ENCODE data around the gene HTRA1.

DNA sequence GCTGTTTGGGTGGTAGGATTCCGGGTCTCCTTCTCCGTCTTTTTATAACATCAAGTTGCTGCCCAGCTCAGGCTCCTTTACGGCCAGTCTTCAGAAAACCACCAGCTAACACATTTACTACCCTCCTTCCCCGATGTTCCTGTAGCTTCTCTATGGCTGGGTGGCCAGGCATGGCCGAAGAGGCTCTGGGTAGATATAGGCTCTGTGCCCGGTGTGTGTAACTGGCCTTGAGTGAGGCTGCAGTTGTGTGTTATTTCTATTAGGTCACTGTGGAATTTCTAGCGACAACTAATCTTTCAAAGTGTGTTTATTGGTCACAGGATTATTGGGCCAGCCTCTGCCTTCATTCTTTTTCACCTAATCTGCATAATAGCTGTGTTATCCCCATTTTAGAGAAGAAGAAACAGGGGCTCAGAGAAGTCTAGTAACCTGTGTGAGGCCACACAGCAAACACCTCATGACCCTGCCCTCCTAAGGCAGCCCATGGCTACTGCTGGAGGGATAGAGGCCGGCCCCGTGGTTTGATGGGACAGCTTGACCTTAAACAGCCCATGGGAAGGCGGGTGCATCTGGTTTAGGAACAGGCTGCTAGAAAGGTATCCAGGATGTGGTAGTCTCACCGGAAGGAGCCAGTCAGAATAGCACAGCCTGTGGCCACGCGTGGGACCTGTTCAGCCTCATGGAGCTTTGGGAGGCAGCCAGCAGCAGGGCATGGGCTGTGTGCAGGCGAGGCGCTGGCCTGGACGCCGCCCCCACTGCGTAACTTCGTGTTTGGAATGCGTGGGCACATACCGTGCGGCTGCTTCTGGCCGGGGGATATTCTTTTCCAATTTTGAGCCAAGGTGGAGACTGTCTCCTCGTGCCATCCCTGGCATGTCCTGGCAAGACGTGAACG lies 29.7 kb downstream of the HTRA1 start:
- TF ChIP-seq, protein P1, sequence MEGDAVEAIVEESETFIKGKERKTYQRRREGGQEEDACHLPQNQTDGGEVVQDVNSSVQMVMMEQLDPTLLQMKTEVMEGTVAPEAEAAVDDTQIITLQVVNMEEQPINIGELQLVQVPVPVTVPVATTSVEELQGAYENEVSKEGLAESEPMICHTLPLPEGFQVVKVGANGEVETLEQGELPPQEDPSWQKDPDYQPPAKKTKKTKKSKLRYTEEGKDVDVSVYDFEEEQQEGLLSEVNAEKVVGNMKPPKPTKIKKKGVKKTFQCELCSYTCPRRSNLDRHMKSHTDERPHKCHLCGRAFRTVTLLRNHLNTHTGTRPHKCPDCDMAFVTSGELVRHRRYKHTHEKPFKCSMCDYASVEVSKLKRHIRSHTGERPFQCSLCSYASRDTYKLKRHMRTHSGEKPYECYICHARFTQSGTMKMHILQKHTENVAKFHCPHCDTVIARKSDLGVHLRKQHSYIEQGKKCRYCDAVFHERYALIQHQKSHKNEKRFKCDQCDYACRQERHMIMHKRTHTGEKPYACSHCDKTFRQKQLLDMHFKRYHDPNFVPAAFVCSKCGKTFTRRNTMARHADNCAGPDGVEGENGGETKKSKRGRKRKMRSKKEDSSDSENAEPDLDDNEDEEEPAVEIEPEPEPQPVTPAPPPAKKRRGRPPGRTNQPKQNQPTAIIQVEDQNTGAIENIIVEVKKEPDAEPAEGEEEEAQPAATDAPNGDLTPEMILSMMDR (IDR thresholded peaks at IDR 0.05), result no peak
- no peak for TF ChIP-seq POLR2A (IDR thresholded peaks at IDR 0.05)

Data from breast epithelium (tissue), 3 donors.